ENCODE data around the gene SUPT20HL1.

SUPT20HL1 gene

DNA sequence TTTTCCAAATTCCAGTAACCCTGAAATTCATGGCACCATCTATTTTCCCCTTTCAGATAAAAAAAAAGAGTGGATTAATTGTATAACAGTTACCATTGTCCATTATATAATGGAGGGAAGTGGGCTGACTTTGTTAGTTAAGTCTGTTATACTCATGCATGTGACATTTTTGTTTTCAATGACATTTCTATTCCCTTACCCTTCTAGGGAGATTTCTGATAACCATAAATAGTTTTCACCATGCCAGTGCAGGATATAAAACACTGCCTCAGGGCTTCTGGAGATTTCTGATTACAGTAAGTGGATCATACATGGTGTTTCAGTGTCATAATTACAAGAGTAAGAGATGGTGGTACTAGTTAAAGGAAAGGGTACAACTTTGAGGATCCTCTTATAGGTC, 45.5 kb downstream of the SUPT20HL1 start:
- no peak for DNase-seq

All from NCI-H446 treated with DMSO at 0.1 percent for 48 hours (cell line).